Hematopoietic multipotent progenitor cell treated with erythropoietin and hydrocortisone succinate and interleukin-3 and kit ligand, for 17 days (in vitro differentiated cells): Measurements from ENCODE around the gene WNT2.

Experiments used
- DNase-seq: peaks from one replicate; pipeline ENCODE4 v3.0.0-alpha.2; 2015; ENCODE audit warnings: low spot score

WNT2 gene

DNA sequence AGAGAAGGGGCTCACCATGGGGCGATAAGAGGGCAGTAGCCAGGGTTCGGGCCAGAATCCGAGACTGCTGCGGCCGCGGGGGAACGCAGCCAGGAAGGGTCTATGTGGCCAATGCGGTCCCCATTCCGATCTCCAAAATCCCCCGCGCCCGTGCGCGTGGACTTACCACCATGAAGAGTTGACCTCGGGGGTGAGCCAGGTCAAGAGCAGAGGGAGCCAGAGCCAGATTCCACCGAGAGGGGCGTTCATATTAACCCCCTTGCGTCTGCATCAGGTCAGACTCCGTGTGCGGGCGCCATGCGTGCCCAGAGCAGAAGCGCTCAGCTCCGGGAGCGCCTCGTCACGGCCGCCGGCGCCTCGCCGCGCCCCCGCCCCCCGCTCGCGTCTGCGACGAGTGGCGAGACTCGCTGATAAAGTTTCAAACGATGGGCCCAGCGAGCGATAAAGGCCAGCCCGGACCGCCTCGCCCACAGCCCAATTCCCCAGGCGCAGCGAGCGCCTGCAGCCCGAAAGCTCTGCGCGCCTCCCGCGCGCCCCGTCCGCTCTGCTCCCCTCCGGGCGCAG lies at the start of gene WNT2:
Gene WNT2 (minus strand): TSS at position 318 of the 564 bp plus-strand sequence. CDS start 69 bp downstream, at position 249.
- no peak for DNase-seq

DNA sequence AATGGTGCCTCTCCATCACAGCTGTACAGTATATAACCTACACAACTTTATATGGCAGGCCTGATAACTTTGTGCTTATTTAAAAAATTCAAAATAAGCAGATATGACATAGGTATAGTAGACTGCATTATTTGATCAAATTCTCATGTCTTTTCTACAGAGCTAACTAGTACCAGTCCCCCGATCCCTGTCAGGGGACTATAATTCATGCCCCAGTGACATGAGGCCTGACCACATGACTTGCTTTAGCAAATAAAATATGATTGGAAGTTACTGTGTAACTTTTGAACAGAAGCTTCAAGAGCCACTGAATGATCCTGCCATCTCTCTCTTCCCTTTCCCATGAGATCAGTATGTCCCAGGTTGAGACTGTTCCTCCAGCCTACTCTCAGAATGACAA lies 49.2 kb upstream of the WNT2 start:
- DNase-seq = no peak

DNA sequence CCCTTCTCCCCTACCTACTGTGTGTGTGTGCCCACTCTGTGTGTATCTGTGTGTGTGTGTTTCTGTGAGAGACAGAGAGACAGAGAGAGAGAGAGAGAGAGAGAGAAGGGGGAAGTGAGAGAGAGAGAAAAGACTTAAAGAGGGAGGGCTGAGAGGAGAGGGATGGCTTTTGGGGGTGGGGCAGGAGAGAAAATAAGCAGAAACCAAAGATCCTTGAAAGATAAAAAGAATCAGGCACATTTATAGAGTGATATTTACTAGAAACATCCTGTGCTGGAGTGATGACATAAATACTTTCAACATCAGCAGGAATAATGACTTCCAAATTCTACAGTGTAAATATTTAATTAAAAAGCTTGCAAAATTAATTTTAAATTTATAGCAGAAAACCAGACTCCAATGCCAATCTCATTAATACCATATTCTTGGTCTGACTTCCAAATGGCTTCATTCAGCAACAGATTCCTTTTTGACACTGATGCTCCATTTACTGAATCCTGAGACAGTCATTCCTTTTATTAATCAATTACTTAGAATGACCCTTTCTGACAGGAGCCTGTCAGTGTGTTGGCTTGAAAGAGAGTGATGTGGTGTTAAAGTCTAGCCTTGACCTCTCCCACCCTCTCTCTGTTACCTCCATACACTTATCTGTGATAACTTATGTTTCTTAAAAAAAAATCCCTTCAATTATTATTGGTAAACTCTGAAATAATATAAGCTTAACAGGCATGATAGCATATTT lies 41.7 kb upstream of the WNT2 start:
- no peak for DNase-seq

DNA sequence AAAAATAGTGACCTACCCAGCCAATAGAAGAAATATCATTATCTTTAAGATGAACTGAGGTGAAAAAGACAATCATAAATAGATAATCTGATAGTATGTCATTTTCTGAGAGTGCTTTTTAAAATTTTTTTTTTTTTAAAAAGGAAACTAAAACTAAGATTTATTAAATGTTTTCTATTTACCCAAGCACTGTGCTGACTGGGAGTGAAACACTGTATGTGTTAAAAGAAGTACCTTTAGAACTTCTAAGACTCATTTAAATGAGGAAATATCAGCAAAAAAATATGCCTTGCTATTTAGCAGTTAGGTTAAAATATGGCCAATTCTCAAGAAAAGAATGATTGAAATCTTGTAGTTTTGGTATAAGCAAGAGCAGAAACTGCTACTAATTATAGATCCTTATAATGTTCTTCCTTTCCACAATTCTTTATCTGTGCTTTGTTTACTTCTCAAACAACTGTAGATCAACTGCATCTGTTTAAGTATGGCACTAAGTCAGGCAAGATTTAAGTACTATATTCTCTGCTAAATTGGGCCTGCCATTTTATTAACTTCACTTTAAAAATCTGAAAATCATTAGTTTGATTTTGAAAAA lies 39.5 kb upstream of the WNT2 start:
- no peak for DNase-seq

DNA sequence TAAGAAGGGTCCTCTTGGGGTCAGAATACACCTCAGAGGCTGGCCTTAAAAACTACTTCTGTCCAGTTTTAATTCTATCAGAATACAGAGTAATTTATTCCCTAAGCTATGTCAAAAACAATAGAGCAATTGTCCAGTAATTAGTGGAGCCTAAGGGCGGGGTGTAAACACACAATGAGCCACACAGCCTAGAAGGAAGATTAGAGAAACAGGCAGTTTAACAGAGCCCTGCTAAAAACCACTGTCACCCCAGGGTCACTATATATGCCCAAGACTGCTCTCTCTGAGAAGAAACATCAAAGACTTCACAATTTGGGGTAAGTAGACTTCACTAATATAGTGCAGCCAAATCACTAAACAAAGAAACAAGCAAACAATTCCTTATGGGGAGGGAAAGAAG lies 27.2 kb upstream of the WNT2 start:
- DNase-seq = no peak

DNA sequence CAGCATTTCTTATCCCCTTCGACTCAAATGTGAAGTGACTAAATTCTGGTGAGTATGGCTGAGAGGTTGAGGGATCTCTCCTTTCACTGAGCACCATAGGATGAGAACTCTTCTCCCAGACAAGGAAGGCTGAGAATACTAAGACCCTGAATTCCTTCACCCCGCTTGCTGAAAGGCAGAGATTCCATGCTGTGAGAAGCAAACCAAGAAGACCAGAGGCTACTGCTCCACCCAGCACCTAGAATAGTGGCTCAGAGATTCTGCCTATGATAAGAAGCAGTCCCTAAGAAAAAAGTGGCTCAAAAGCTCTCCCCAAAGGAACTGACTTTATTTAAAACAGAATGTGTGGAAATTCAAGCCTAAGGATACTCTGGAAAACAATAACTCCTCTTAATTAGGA lies 26.7 kb upstream of the WNT2 start:
- DNase-seq = no peak

DNA sequence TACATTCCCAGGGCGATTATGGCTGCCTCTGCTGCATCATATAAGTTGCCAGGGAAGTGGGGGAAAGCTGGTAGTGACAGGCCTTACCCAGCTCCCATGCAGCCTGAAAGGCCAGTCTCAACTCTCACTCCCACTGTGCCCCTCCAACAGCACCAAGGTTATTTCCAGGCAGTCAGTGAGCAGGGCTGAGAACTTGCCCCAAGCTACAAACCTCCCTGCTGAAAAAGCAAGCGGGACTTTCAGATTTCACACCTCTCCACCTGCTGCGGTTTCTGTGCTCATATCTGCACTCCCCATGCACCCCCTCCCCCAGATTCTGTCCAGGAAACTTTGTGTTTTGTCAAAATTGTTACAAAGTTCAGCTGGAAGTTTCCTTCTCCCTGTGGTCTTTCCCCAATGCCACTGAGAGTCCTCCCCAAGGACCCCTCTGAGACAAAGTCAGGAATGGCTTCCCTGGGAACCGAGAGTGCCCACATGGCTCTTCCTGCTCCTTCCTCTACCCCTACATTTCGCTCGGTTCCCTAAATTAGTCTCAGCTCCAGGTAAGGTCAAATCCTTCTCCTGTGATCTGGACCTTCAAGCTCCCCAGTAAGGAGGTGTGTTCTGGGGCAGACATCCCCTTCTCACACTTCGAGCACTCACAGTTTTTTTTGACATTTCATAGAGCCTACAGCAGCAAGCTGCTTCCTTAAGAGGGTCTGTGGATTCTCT lies 25.3 kb upstream of the WNT2 start:
- no peak for DNase-seq

DNA sequence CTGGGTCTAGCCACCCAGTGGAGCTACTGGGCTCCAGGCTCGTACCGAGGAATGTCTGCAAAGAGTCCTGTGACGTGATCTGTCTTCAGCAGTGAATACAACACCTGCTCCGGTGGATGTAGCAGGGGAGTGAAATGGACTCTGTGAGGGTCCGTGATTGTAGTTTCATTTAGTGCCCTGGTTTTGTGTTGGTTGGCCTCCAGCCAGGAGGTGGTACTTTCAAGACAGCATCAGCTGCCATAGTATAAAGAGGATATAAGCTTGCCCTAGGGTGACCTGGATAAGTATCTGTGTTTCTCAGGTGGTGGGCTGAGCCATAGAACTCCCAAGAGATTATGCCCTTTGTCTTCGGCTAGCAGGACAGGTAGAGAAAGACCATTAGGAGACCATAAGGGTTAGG lies 24.6 kb upstream of the WNT2 start:
- DNase-seq = no peak

DNA sequence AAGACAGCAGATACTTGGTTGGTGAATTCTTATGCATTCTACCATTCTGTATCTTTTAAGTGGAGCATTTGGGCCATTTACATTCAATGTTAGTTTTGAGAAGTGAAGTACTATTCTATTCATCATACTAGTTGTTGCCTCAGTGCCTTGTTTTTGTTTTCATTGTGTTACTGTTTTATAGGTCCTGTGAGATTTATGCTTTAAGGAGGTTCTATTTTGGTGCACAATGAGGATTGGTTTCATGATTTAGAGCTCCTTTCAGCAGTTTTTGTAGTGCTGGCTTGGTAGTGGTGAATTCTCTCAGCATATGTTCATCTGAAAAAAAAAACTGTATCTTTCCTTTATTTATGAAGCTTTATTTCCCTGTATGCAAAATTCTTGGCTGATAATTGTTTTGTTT lies 23.3 kb upstream of the WNT2 start:
- no peak for DNase-seq

DNA sequence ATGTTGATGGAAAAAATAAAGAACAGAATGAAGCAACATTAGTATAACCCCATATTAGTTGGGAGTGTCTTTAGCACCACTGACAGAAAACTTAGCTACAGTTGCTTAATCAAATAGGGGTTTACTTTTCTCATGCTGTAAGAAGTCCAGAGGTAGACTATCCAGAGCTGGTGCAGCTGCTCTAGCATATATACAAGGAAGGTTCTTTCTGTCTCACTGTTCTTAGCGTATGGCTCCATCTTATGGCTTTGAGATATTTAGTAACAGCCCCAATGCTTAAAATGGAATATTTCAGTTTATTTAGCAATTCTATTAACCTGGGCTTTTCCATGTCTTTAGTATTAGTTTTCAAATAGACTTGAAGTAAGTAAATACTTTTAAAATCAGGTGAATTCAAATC lies 15.2 kb upstream of the WNT2 start:
- DNase-seq = no peak

DNA sequence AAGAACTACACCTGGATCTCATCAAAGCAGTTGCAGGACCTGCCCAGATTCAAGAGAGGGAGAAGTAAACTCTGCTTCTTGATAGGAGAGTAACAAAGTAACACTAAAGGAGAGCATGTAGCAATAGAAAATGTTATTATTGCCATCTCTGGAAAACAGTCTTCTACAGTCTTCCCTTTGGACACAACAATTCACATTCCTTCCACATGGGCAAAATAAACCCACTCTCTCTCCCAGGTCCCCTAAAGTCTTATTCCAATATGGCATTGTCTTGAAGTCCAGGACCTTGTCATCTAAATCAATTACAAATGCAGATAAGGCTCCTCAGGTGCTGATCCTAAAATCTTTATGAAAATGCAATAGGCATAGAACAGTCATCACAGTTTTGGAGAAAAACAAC lies 10.3 kb upstream of the WNT2 start:
- DNase-seq = no peak

DNA sequence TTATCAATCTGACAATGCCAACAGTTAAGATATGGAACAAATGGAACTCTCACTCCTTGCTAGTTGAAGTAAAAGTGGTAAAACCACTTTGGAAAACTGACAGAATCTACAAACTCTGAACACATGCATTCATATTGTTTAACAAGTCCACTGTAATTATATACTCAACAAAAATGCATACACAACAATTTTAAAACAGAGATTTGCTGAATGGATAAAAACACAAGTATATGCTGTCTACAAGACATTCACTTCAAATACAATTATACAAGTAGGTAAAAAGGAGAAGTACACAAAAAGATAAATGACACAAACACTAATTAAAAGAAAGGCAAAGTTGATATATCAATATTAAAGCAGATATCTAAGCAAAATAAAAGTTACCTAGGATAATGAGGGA lies 9.2 kb upstream of the WNT2 start:
- DNase-seq = no peak

DNA sequence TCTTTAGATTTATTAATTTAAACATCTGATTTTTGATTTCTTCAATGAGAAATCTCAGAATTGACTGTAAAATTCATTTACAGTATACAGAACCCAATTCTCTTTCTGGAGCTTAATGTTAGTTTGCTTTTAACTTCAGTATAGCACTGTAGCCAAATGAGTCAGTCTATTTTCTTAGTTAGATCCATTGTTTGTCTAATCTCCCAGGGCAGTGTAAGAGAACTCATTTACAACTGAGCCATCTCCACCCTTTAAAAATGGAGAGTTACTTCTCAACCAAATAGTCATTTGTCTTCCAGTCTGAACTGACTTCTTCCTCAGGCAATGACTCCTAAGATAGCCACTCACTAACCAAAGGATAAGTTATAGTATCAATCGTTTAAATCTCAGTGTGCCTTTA lies 3.0 kb upstream of the WNT2 start:
- DNase-seq = no peak

DNA sequence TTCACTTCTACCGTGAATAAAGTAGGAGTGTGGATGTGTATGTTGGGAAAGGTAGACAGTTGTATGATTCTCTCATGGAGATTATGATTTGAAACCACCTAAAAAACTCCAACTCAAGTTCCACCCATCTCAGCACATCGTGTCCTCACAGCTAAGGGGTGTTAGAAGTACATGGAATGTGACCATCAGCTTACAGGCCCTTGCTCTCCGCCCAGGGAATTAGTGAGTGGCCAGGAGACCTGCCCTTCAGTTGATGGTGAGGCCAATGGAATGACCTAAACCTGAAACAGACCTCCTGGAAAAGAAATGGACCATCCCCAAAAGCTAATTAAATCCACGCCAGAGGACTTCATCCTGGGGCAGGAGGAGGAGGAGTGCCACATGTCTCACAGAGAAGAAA lies 2.1 kb upstream of the WNT2 start:
- DNase-seq = no peak

DNA sequence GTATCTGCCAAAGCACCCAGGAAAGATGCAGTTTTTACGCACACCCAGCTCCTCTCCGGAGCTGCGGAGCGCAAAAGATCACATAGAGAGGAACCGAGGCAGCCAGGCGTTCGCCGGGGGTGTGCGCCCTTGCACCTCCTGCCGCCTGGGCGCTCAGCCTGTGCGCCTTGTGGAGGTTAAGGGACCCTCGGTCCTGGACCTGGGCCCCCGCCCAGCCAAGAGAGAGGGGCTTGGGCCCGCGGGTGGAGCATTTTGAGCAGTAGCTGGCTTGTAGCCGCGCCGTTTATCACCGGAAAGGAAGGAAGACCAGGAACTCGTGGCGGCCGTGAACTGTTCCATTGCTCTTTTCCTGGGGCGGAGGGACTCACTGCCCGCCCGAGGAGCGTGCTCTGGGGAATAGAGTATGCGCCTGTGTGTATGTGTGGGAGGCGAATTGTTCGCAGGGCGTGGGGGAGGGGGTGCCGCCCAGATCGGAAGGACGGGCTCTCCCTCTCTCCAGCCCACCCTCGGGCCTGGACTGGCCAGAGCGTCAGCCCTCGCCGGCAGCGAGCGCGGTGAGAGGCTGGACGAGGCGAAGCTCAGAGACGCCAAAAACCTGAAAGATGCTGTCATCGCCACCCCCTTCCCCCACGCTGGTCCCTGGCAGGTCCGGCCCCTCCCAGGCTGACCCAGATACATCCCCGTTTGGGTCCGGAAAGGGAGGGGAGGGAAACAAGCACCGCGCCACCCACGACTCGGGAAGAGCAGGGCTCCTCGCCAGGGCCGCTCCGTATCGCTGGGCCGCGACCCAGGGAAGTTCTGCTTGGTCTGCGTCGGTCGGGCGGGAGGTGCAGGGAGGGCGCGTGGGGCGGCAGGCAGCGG lies 1.2 kb upstream of the WNT2 start:
- no peak for DNase-seq

DNA sequence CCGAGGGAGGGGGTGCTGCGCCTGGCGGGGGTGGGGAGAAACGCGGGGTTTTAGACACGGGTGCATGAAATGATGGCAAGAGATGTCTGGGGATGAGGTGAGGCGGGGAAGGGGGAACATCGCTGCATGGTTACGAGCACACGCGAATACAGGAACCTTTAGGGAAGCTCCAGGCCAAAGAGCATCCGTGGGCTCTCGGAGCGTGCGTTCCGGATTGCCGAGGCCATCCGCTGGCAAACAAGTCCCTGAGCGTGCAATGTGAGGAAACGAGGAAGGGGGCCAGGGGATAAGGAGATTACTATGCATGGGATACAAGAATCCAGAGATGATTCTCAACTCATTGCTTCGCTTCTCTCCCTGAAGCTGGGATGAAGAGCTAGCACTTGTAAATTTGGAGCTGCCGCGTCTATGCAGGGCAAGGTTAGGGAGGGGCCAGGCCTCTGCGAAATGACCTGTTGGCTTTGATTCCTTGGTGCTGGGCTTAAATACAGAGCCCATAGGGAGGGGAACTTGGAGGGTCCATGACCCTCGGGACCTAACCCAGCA lies 520 bp upstream of the WNT2 start:
- no peak for DNase-seq

DNA sequence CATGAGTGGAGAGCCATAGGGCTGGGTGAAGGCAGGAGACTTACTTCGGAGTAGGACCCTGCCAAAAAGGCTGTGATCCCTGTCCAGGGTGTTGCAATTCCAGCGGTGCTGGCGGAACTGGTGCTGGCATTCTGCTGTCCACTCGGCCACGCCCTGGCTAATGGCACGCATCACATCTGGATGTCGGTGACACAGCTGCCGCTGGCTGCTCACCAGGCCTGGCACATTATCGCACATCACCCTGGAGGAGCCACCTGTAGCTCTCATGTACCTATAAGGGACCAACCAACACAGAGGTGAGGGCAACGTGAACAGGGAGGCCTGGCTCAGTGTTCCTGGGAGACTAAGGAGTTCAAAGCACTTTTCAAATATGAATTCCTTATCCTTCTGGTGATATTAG lies 2.3 kb downstream of the WNT2 start:
- no peak for DNase-seq

DNA sequence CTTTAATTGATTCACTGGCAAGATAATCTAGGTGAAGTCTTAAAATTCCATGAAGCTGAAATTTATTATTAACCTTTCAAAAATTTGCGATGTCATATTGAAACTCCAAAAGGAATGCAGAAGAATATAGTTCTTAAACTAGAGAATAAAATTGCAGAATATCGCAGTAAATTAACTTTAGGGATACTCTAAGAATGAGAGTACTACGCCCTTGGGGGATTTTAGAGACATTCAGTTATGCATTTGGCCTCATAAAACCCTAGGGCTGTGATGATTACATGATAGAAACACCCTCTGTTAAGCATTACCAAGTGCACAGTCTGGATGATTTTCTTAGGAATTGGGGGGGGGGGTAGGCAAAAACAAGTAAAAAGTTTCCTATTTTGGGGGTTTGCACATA lies 3.7 kb downstream of the WNT2 start:
- DNase-seq = no peak

DNA sequence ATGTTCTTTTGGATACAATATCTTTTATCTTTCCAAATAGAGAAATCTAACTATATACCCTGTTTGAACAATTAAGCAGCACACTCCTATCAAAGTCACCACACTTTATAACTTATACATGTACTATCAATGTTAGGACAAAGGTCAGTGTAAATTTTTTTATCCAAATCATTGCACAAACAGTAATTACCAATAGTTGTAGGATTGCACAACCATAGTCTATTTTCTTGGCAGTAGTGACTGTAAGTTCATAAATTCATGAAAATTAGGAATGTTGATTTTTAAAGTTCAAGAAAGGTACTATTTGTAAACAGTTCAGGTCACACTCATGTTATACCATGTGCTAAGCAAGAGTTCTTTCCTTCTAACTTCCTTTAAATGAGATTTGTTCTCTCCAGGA lies 9.3 kb downstream of the WNT2 start:
- DNase-seq = no peak

DNA sequence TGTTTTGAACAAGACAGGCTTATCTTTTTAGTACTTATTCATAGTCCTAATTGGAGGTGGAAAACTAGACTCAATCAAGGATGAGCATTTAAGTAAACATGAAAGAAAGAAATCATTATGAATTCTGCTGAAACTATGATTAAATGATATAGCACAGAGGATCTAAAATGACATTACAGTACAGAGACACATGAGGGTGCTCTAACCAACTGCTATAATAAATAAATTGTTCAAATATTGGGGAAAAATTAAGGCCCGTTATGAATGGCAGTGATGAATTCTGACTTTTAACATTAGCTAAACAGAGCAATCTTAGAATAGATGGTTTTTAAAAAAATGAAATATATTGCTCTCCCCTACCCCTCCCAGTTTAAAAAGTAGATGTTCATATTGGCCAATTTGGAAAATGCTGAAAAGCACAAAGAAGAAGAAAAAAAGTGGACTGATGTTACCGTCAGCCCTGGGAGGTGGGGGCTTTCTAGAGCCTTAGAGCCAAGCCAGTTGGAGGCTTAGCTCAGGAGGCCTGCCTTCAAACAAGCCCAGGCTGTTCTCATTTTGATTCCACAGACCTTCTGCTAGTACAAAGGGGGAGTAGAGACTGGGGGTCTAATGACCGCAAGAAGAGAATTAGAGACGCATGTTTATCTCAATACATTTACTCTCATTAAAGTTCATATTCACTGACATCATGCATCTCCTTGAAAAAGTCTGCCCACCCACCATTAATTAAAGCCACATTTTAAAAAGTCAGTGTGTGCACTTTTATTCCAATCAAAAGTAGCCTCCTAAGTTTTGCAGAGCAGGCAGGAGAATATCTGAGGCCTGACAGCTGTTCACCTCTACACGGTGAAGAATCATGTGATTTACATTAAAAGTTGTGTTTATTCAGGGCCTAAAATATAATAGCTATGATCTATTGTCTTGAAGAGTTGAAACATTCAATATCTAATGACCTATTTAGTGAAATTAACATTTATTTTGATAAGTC lies 10.0 kb downstream of the WNT2 start:
- DNase-seq = no peak

DNA sequence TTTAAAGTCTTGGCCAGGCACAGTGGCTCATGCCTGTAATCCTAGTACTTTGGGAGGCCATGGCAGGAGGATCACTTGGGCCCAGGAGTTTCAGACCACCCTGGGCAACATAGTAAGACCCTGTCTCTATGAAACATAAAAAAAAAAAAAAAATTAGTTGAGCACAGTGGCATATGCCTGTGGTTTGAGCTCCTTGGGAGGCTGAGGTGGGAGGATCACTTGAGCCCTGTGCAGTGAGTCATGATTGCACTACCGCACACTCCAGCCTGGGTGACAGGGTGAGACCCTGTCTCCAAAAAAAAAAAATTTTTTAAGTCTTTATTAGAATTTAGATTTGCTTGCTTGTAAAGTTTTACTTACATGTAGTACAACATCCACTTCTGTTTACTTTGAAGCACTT lies 14.0 kb downstream of the WNT2 start:
- DNase-seq = no peak
